NCI-H2227 treated with DMSO at 0.1 percent for 48 hours (cell line): ENCODE measurements around the gene MC3R.
A peak's percentile ranks its signal among the peaks of the same experiment; 100 is the strongest.
"Not testable (repeated sequence)": the region's sequence is repeated elsewhere in the genome, so short reads cannot be mapped to it uniquely, and the experiment has no call there.

Source experiments
- DNase-seq: peaks from one replicate; lab custom pipeline; 2025; lab: John Stamatoyannopoulos, UW

MC3R gene

DNA sequence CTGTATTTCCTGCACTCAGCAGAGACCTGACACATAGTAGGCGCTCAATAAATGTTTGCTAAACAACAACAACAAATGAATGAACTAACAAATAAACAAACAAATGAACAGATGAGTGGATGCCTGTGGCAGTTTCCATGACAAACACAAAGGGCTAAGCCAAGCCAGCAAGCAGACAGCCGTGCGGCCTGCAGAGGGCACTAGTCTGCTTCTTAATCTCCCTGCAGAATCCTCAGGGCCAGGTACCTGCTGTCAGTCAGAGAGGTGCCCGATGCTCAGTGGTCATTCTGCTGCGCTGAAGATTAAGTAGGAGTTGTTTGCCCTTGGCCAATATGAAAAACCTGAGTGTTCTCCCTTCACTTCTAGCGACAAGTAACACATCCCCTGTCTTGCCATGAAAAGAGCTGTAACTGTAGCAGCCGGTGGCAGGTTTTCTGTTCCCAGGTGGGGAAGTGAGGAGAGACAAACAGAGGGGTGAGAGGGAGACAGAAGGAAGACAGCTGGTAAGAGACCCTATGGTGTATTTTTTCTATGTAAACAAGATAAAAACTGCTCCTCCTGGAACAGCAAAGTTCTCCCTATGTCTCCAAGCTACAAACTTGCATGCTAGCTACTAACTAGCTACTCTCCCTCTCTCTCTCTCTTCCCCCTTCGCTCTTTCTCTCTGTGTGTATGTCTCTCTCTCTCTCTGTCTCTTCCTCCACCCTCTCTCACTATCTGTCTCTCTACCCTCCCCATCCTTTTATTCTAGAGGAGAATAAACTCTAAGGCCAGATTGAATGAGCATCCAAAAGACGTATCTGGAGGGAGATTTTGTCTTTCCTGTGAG lies at the start of gene MC3R:
Gene MC3R, plus strand, starts transcription at position 779 of the 829 bp plus-strand sequence. CDS start 112 bp downstream, outside the sequence.
- DNase-seq = peak; percentile 1

DNA sequence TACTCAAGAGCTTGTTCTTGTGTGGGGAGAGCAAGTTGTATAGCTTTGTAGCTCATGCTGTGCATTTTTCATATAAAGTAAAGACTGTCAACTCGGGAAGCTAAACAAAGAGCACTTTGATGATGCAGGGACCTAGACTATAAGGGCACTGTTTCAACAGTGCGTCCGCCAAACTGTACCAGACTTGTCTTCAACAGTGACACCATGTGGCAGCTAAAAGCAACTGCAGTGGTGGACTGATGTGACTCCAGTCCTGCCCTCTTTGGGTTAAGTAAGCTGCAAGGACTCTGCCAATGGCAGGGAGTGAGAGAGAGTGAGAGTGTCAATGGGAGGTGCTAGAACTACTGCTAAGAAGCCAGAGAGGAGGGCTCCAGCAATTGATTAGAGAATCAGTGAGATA lies 48.1 kb upstream of the MC3R start:
- DNase-seq = no peak

DNA sequence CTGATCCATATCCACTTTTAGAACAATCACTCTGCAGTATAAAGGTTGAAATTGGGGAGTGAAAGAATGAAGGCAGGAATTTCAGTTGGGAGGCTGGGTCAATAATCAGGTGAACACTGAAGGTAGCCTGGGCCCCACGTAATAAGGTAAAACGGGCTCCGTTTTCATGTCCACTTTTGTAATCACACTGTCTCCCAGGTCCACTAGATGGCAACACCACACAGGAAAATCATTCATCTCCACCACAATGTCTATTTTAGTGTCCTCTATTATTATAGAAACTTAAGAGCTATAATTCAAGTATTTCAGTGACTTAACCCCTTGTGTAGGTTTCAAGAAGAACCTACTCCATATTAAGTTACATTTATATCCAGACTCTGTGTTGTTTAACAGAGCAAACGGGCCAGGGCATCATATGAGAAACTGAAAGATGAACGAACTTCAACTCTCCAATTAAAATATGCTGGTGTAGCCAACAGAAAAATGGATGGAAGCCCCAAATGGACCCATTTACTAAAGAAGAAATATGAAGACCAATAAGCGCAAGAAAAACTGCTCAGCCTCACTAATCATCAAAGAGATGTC lies 45.9 kb upstream of the MC3R start:
- no peak for DNase-seq

DNA sequence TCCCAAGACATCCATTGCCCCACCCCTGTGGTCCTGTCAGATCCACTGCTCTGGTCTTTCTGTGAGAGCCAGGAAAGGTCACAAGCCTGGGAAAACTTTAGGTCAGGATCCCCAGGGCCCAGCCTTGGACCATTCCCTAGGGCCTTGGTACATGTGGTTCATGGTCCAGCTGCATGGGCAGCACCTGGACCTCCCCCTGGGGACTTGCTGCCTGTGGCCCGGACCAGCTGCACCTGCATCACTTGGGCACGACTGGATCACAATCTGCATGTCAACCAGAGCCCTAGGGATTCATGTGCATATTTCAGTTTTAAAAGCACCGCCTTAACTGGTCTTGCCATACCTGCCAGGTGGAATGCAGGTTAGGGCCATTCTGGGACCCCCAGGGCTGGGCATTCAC lies 44.3 kb upstream of the MC3R start:
- DNase-seq = no peak

DNA sequence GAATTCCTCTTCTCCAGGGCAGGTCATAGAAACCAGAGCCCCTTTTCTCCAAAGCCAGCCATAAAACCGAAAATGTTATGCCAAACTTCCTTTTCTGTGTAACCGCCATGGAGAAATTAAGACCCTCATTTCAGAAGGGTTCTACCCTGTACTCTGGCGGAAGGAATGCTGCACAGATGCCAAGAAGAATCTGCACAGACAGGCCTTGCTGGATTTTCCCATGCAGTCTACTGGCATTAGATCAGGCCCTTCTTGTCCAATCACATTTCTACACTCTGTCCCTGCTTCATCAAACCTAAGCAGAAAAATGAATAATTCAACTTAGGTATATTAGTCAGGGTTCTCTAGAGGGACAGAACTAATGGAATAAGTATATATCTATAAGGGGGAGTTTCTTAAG lies 43.2 kb upstream of the MC3R start:
- no peak for DNase-seq

DNA sequence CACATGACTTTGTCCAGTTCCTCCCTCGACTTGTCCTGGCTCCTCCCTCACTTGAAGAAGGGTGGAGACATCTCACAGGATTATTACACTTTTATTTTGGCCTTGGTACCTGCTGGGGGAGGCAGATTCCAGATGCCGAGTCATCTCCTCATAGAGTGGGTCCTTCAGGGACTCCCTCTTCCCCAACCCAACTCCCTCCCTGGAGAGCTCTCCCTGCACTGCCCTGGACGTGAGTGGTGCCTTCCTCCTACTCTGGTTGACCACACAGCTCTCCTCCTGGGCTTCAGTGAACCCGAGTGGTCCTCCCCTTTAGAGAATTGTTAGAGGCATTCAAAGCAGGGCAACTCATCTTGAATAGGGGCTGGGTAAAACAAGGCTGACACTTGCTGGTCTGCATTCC lies 40.9 kb upstream of the MC3R start:
- DNase-seq = no peak

DNA sequence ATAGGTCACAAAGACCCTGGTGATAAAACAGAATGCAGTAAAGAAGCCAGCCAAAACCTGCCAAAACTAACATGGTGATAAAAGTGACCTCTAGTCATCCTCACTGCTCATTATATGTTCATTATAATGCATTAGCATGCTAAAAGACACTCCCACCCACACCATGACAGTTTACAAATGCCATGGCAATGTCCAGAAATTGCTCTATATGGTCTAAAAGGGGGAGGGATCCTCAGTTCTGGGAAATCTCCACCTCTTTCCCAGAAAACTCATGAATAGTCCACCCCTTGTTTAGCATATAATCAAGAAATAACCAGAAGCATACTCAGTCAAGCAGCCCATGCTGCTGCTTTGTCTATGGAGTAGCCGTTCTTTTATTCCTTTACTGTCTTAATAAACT lies 40.4 kb upstream of the MC3R start:
- DNase-seq = no peak

DNA sequence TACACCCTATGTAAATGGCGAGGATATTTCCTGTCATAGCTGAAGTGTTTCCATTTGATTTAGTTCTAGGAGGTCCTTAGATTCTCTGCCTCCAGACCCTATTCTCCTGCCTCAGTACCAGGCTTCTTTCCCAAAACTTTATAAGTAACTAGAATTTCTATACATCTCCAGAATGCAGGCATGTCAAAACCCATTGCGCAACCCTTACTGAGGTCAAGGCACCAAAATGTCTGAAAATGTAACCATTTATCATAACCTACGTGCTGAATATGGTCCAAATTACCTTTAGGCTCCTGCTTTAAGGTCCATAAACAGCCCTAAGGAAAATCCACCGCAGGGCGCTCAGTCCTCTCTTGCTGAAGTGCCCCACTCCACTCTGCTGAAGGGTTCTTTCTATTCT lies 37.5 kb upstream of the MC3R start:
- DNase-seq = no peak

DNA sequence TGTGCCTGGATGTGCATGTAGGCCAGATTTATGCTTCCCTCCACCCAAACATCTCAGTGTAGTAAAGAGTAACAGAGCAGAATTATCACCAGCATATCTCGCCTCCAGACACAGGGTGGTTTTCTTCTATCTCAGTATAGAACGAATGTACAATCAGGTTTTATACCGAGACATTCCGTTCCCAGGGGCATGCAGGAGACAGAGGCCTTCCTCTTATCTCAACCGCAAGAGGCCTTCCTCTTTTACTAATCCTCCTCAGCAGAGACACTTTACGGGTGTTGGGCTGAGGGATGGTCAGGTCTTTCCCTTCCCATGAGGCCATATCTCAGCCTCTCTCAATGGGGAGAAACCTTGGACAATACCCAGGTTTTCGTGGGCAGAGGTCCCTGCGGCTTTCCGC lies 36.4 kb upstream of the MC3R start:
- no peak for DNase-seq

DNA sequence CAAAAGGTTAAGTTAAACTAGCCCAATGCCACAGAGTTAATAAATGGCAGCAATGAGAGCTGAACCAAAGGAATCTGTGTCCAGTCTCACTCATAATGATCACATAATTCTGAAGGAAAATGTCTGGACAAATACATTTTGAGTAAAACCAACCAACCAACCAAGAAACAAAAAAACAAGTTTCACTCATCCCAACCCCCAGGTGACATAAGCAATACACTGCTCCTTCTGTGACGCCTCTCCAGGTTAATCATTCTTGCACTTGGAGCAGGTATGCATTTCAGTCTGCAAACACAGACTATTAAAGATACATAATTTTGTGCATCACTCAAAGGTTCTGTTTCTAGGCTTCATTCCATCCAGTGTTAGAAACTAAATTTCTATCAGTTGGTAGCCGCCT lies 35.2 kb upstream of the MC3R start:
- DNase-seq = no peak

DNA sequence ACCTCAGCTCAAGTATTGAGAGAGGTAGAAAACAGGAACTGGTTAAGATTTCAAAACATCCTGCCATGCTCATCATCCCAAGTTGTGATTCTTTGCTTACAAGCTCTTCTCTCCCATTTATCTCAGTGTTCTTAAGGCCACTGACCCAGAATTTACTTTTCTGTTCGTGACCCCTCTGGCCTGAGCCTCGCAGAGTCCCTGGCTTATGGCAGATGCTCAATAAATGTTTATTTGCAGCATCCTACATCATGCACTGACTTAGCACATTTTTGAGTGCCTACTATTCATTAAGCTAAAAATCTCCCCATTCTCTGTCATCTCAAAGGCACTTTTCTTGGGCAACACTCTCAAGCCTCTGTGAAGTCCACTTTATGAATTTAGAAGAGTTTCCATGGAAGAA lies 33.4 kb upstream of the MC3R start:
- DNase-seq = no peak

DNA sequence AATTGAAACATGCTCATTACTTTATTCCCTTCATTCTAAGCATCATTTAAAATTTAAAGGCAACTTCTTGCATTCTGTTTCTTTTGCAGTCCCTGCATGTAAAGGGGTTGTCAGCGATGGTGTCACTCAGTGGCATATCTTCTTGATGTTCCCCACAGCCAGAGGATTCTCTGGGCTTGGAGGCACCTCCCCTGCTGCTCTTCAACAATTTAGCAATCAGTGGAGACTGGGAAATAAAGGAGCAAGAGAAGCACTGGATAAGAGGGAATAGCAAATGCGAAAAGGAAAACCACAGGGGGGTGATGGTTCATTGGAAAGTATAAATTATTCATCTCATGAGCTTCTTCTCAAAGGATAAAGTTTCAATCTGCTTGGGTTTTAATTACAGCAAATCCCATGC lies 30.7 kb upstream of the MC3R start:
- no peak for DNase-seq

DNA sequence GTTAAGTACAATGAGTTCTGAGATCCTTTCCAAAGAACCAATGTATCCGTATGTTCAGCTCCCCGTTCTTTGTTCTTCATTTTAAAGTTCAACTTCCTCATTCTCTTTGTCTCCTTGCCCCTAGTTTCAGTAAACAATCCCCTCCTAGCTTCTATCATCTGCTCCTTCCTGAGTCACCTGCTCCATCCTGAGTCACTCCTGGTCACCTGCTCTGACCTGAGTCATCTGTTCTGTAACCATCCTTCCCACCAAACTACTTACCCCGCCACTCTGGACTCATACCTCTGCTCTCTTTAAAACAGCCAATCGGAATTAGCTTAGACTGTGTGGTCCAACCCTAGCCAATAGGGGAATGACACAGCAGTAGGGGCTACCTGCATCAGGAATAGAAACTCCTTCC lies 27.3 kb upstream of the MC3R start:
- not testable (repeated sequence) for DNase-seq

DNA sequence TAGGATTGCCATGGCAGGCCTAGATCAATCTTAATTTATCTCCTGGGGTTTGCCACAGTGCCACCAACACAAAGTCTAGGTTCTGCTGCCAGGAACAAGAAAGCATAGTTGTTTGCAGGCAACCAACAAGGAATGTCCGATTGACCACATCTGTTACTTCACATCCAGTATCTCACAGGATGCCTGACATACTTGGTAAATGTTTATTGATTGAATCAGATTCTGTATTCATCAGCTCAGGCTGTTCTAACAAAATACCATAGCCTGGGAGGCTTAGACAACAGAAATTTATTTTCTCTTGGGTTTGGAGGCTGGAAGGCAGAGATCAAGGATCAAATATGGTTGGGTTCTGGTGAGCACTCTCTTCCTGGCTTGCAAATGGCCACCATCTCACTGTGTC lies 26.3 kb upstream of the MC3R start:
- DNase-seq = no peak

DNA sequence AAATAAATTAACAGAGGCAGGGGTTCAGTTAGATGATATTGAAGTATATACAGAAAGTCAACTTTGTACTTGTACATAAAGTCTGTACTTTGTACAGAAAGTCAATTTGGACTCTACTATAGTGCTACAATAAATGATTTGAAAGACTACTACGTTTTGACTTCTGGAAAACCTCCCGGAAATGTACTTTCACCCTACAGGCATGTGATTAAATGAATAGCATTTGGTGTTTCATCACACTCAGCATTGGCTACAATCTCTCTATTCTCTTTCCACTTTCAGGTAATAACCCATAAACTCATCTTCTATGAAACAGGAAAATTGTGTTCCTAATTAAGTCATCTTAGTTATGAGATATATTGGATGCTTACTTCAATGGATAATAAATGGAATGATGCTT lies 25.6 kb upstream of the MC3R start:
- no peak for DNase-seq

DNA sequence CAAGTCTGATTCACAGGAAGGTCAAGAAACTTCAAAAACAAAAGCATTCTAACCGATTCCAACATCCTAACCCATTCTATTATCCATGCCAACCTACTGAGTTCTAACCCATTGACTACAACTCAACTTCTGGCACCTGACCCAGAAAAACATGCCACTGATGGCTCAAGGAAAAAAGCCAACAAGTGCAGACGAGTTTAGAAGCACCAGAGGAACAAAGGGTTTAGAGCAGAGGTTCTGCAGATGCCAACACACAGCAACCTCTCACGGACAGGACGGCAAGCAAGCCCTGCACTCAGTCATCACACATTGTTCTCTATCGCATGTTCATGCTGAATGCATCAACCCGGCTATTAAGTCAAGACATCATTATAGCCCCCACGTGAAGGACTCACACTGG lies 25.2 kb upstream of the MC3R start:
- DNase-seq = no peak

DNA sequence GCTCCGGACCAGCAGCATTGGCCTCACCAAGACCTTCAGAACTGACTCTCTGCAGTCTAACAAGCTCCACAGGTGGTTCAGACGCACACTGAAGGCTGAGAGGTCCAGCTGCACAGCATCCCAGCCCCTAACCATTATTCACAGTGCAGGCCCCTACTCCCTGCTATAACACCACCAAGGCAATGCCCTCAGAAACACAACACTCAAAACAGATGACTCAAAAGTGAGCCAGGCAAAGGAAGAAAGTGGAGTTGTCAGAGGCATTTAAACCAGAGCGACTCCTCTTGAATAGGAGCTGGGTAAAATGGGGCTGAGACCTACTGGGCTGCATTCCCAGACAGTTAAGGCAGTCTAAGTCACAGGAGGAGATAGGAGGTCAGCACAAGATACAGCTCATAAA lies 20.5 kb upstream of the MC3R start:
- DNase-seq = no peak

DNA sequence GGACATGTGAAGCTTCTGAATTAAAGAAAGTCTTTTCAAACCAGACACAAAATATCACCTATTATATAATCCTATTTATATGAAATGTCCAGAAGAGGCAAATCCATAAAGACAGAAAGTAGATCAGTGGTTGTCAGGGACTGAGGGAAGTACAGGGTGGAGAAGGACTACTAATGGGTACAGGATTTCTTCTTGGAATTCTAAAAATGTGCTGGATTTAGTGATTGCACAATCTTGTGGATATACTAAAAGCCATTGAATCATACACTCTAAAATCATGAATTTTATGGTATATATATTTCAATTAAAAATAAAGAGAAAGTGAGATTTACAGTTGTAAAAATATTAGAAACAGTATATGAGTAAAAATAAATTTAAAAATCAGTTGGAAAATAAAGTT lies 18.7 kb upstream of the MC3R start:
- DNase-seq = no peak

DNA sequence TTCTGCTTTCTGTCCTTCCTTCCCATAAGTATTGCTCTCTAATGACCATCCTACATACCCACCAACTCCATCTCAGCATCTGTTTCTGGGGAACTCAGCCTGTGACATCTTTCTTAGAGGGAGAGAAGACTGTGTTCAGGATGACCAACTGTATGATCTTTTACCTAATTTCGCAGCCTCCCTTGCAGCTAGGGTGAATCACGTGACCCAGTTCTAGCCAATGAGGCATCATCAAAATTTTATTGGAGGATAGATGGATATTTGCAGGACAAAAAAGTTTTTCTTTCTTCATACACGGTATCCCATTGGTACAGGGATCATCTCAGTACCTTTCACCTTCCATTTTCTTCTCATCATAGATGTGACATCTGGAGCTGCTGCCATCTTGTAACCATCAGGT lies 14.4 kb upstream of the MC3R start:
- DNase-seq = no peak

DNA sequence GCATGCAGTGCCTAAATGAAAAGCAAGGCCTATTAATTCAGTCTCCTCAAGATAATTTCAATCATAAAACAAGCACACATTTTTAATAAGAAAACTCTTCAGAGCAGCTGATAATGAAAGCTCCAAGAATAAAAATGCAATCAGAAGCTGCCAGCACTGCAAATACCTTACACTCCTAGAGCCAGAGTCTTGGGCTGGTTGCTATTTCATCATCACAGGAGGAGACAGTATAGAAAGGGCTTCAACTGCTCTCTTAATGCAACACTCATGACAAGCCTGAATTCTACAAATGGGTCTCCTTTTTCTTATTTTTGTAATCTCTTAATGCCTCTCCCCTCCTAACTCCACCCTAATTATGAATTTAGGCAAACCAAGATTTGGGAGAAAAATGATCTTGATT lies 11.2 kb upstream of the MC3R start:
- DNase-seq = no peak

DNA sequence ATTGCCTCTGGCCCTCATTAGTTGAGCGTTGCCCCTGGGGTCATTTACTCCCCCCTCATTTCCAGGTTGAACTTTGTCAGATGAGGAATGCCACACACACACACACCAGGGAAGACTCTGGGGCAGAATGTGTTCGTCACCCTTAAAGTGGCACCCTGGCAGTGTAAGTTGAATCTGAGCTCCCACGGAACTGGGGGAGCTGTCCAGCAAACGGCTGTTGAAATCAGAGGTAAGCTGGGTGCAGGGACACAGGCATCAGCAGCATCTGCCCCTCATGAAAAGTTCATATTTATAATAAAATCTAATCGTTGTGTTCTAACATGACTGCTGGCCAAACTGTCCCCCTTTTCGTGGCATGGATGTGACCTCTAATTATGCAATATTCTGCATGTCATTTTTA lies 4.3 kb upstream of the MC3R start:
- no peak for DNase-seq

DNA sequence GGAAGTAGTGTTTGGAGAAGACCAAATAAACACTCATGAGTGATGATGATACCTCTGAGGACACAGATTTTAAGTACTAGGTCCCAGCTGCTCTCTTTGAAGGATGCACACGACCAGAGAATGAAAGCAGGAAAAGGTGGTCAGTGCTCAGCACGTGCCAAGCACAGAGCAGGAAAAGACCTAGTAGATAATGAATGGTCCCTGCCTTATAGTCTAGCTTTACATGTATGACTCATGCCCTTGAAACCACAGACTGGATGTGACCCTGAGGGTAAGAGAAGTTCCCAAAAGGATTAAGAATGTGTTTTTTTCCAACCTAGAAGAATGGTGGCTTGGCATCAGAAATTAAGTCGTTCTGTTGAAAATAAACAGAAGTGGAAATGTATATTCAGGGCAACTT lies 2.8 kb upstream of the MC3R start:
- no peak for DNase-seq

DNA sequence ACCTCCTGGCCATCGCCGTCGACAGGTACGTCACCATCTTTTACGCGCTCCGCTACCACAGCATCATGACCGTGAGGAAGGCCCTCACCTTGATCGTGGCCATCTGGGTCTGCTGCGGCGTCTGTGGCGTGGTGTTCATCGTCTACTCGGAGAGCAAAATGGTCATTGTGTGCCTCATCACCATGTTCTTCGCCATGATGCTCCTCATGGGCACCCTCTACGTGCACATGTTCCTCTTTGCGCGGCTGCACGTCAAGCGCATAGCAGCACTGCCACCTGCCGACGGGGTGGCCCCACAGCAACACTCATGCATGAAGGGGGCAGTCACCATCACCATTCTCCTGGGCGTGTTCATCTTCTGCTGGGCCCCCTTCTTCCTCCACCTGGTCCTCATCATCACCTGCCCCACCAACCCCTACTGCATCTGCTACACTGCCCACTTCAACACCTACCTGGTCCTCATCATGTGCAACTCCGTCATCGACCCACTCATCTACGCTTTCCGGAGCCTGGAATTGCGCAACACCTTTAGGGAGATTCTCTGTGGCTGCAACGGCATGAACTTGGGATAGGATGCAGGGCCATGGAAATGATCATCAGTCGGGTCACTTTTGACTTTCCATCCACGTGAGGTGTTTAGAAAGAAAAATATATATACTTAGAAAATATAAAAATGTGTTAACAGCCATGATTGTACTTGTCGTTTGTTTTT lies 868 bp downstream of the MC3R start:
- DNase-seq = no peak
